ENCODE results near the gene TAAR8.
"Not testable (repeated sequence)": the region's sequence is repeated elsewhere in the genome, so short reads cannot be mapped to it uniquely, and the experiment has no call there.

TAAR8 gene

GRCh38 chr6:132552372-132552771, at the start of gene TAAR8:
Gene TAAR8, plus strand, starts transcription at chr6:132552672. Its CDS starts 21 bp downstream, at chr6:132552693.
- DNase-seq: no peak

- no peak for DNase-seq
Measured at GRCh38 chr6:132504757-132505156, 47.7 kb upstream of the TAAR8 start.

GRCh38 chr6:132505158-132505557, 47.3 kb upstream of the TAAR8 start:
- DNase-seq: no peak

- DNase-seq: no peak
Measured at GRCh38 chr6:132506461-132506860, 46.0 kb upstream of the TAAR8 start.

GRCh38 chr6:132506869-132507808, 45.3 kb upstream of the TAAR8 start:
- DNase-seq: no peak

- DNase-seq: no peak
Measured at GRCh38 chr6:132511210-132511830, 41.2 kb upstream of the TAAR8 start.

GRCh38 chr6:132511831-132512220, 40.6 kb upstream of the TAAR8 start:
- no peak for DNase-seq

GRCh38 chr6:132512342-132512637, 40.2 kb upstream of the TAAR8 start:
- no peak for DNase-seq

- DNase-seq: peak; percentile 86
Measured at GRCh38 chr6:132512638-132513632, 39.5 kb upstream of the TAAR8 start, which contains the start of gene STX7. Gene STX7, minus strand, starts transcription at chr6:132513116. Its CDS starts 9,586 bp downstream, at chr6:132503530.

- DNase-seq: no peak
Measured at GRCh38 chr6:132513831-132514545, 38.5 kb upstream of the TAAR8 start.

GRCh38 chr6:132515386-132515785, 37.1 kb upstream of the TAAR8 start:
- DNase-seq: no peak

GRCh38 chr6:132520953-132521352, 31.5 kb upstream of the TAAR8 start:
- no peak for DNase-seq

GRCh38 chr6:132524646-132525045, 27.8 kb upstream of the TAAR8 start:
- DNase-seq: no peak

- DNase-seq: no peak
Measured at GRCh38 chr6:132525866-132526265, 26.6 kb upstream of the TAAR8 start.

- DNase-seq: no peak
Measured at GRCh38 chr6:132526461-132526860, 26.0 kb upstream of the TAAR8 start.

- peak; percentile 8 for DNase-seq
Measured at GRCh38 chr6:132527791-132528190, 24.7 kb upstream of the TAAR8 start.

GRCh38 chr6:132530293-132530974, 22.0 kb upstream of the TAAR8 start:
- peak; percentile 65 for DNase-seq

GRCh38 chr6:132534546-132534945, 17.9 kb upstream of the TAAR8 start:
- not testable (repeated sequence) for DNase-seq

- no peak for DNase-seq
Measured at GRCh38 chr6:132537145-132537544, 15.3 kb upstream of the TAAR8 start.

GRCh38 chr6:132537977-132538376, 14.5 kb upstream of the TAAR8 start, which contains the start of gene TAAR9:
Gene TAAR9, plus strand, starts transcription at chr6:132538277. Its CDS starts 13 bp downstream, at chr6:132538290.
- no peak for DNase-seq

- no peak for DNase-seq
Measured at GRCh38 chr6:132544826-132545225, 7.6 kb upstream of the TAAR8 start.
